Fibroblast of skin of right quadriceps (primary cell): Measurements from ENCODE around the gene OVOL1.
"Not testable (repeated sequence)": the region's sequence is repeated elsewhere in the genome, so short reads cannot be mapped to it uniquely, and the experiment has no call there.

Experiments
- DNase-seq: peaks from one replicate; pipeline ENCODE4 v3.0.0-alpha.2; 2013

Gene OVOL1

GRCh38 chr11:65817835-65818680 lies 31.2 kb downstream of the OVOL1 start:
- DNase-seq = peak; percentile 77

- no peak for DNase-seq
These were observed 34.2 kb downstream of the OVOL1 start for GRCh38 chr11:65821107-65821506.

- DNase-seq = no peak
These were observed 36.1 kb downstream of the OVOL1 start for GRCh38 chr11:65822776-65823528.

DNA sequence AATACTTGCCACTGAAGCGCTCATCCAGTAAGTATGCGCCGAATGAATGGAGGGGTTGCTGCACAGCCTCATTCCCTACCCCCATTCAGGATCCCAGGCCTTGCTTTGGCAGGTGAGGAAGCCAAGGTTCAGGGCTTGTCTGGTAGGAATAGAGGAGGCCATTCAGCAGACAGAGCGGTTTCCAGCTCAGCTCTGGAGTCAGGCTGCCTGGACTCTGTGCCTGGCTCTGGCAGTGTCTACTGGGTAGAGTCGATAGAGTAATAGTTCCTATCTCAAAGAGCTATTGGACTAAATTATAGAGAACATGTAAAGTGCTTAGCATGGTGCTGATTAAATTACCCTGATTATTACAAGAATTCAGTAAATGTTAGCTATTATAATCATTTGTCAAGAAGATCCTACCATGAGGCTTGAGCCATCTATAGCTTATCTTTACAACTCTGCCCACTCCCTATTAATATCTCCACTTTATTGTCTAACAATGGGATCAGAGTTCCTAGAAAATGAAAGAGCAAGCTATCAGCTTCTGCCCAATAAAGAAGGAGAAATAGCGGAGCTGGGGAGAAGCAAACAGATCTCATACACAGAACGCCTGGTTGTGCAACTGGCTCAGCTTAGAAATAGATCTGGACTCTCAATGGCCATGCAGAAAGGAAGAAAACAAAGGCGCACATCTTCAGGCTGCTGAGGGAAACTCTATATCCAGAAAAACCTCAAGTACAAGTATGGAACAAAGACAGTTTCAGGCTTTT lies 40.3 kb downstream of the OVOL1 start:
- DNase-seq = no peak

DNA sequence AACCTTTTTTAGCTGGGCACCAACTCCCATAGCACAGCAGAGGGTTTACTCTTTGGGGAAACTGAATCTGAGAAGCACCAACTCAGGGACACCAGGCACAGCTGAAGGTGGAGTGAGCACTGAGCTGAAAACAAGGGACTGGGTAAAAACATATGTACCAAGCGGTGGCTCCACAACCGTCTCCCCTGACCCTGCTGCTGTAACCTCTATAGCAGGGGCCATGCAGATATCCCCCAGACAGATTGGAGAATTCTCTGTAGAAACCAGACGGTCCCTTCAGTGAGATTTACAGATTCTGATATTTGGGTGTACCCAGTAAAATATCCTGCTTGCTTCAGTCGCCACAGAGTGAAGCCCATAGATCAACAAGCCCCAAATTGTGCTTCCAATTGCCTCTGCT lies 42.6 kb downstream of the OVOL1 start:
- DNase-seq = no peak

GRCh38 chr11:65832231-65832630 lies 45.4 kb downstream of the OVOL1 start:
- not testable (repeated sequence) for DNase-seq

DNA sequence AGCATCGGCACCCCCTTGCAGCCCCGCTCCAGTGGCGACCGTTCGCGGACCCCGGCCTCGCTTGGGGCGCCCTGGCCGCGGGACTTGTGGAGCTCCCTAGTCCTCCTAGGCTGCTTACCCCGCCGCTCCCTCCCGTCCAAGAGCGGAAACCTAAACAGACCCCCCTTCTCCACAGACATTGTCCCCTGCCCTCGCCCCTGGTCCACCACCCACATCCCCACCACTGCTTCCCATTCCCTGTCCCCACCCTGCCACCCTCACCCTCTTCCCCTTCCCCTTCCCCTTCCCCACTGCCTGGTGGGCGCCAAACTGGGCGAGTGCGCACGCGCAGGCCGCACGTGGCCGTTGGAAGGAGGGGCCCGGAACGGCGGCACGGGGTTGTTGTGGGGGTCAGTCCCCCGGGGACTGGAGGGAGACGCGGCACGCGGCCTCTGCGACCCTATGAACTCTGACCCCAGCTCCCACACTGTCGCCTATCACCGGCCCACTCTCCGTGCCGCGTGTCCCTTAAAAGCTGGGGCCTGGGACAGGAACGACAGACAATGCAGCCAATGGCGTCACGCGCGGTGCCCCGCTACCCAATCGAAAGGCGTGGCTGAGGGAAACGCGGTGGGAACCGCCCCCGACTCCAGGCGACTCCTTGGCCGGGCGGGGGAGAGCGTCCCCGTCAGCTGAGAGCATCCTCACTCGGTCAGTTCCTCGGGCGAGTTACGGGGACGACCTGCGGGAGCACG lies 46.6 kb downstream of the OVOL1 start, which contains the start of gene SNX32:
TSS of gene SNX32 (plus strand) at position 667 of the 734 bp plus-strand sequence. CDS start 103 bp downstream, outside the sequence.
- DNase-seq = peak; percentile 92

DNA sequence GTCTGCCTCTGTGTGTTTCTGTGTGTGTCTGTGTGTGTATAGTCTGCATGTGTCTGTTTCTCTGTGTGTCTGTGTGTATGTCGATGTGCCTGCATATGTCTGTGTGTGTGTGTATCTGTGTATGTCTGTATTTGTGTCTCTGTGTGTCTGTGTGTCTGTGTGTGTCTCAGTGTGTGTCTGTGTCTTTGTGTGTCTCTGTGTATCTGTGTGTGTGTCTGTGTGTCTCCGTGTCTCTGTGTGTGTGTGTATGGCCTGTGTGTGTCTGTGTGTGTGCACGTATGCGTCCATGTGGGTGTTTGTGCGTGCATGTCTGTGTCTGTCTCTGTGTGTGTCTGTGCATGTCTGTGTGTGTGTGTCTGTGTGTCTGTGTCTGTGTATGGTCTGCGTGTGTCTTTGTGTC lies 47.3 kb downstream of the OVOL1 start:
- no peak for DNase-seq

GRCh38 chr11:65842144-65842543 lies 55.3 kb downstream of the OVOL1 start:
- DNase-seq = no peak

- no peak for DNase-seq
These were observed 56.9 kb downstream of the OVOL1 start for GRCh38 chr11:65843811-65844210.

- DNase-seq = no peak
These were observed 57.5 kb downstream of the OVOL1 start for GRCh38 chr11:65844231-65844872.
